OCI-M1 (cell line): ENCODE measurements around the gene ATCAY.

Experiments used
- DNase-seq: peaks from one replicate; lab custom pipeline; 2025; lab: John Stamatoyannopoulos, UW

The ATCAY gene

GRCh38 chr19:3970313-3970807 lies 89.9 kb downstream of the ATCAY start:
- DNase-seq = no peak

DNA sequence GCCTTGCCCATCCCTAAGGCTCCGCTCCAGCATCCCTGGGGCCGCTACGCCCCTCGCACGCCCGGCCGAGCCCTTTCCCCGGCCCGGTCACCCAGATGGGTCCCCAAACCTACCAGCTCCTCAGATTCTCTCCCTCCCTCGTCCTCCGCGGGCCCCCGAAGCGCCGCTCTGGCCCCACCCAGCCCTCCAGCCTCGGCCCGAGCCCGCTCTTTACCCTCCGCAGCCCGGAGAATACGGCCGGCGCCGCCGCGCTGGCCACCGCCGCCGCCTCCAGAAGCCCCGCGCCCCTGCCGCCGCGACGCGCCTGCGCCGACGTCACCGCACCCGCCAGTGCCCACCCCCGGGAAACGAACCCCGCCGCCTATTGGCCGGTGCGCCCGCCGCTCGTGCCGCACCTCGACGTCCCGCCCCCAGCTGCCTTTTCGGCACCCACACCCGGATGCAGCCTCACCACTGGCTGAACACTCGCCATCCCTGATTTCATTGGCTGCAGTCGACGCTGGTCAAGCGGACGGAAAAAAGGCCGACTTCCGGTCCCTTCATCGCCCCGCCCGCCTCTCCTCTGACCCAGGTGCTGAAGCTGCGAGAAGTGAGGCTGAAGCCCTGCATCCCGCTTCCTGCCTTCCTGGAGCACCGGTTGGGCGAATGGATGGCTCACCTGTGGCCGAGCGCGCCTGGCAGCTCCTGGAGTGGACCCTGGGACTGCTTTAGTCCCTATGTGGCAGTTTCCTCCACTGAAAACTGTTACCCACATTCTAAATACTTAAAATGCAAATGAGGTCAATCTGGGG lies 90.5 kb downstream of the ATCAY start, which contains the start of gene DAPK3:
DAPK3 (minus strand) TSS at position 292 of the 791 bp plus-strand sequence. CDS start 1,364 bp downstream, outside the sequence.
- DNase-seq = peak; percentile 95

DNA sequence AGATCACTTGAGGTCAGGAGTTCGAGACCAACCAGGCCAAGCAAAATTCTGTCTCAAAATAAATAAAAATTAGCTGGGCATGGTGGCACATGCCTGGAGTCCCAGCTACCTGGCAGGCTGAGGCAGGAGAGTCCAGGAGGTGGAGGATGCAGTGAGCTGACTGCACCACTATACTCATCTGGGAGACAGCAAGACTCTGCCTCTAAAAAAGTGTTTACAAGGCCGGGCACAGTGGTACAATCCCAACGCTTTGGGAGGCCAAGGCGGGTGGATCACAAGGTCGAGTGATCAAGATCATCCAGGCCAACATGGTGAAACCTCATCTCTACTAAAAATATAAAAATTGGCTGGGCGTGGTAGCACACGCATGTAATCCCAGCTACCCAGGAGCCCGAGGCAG lies 94.7 kb downstream of the ATCAY start:
- no peak for DNase-seq

DNA sequence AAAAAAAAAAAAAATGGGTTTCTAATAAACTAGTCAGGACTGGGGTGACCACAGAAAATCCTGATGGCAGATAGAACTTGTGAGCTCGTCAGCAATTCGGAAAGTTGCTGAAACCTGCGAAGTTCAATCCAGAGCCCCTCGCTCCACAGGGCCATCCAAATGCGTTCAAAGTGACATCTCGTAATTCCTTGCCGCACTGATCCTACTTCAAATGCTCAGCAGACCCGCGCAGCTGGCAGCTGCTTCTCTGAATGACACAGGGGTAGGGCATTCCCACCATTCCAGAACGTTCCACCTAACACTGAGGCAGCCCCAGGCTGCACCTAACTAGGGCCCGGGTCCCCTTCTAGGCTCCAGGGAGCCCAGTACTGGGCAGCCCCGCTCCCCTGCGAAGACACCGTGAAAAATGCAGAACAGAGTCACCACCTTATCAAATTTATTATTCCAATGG lies 95.2 kb downstream of the ATCAY start:
- DNase-seq = no peak

GRCh38 chr19:3976495-3977241 lies 96.2 kb downstream of the ATCAY start:
- DNase-seq = peak; percentile 25
